K562 (cell line): ENCODE results near the gene RCN2. TPM values are rescaled to one million over a fixed set of nuclear protein-coding genes. Genes with fewer than 3 reads are reported as not detected.

ENCODE experiments used
- ATF7 ChIP-seq: fragments of 450-650 bp; IDR thresholded peaks from 2 replicates; pipeline ENCODE4 v1.7.1; 2014; ENCODE audit warnings: mild to moderate bottlenecking, moderate library complexity
- FOXM1 ChIP-seq, 2 experiments: fragments of 450-650 bp in 1 of 2; sonication (generic) in 1 of 2; formaldehyde crosslinking in 1 of 2; IDR thresholded peaks; 2 replicates each; pipeline versions ENCODE4 v1.6.1 to v1.9.0; 2017 to 2022; ENCODE audit warnings: low read depth in 2 of 2, mild to moderate bottlenecking in 2 of 2, missing genetic modification reagents in 1 of 2, moderate library complexity in 1 of 2
- GABPB1 ChIP-seq: sonication (generic); formaldehyde crosslinking; IDR thresholded peaks from 2 replicates; pipeline ENCODE4 v1.8.0; 2022; ENCODE audit warnings: mild to moderate bottlenecking, missing genetic modification reagents
- GATAD2A ChIP-seq: fragments of 450-650 bp; IDR thresholded peaks from 2 replicates; pipeline ENCODE4 v1.6.1; 2017
- ILK ChIP-seq: fragments of 450-650 bp; IDR thresholded peaks from 2 replicates; pipeline ENCODE4 v1.6.1; 2016; ENCODE audit warnings: missing genetic modification characterization, low read depth, mild to moderate bottlenecking, missing compliant biosample characterization, moderate library complexity, borderline replicate concordance
- MGA ChIP-seq: fragments of 450-650 bp; IDR thresholded peaks from 2 replicates; pipeline ENCODE4 v1.6.1; 2016; ENCODE audit warnings: mild to moderate bottlenecking, moderate library complexity
- PHF21A ChIP-seq: fragments of 450-650 bp; IDR thresholded peaks from 2 replicates; pipeline ENCODE4 v1.6.1; 2017; ENCODE audit warnings: low read depth, borderline replicate concordance
- PHF8 ChIP-seq: fragments of 200-600 bp; sonication (generic); IDR thresholded peaks from 2 replicates; pipeline ENCODE4 v1.6.1; 2012; ENCODE audit warnings: mixed run types, mild to moderate bottlenecking, inconsistent platforms, low read length, moderate library complexity, borderline replicate concordance
- POLR2A ChIP-seq: fragments of 450-650 bp; conservative IDR thresholded peaks from 2 replicates; pipeline ENCODE4 v1.6.1; 2016
- POLR2B ChIP-seq: fragments of 450-650 bp; IDR thresholded peaks from 2 replicates; pipeline ENCODE4 v1.6.1; 2018; ENCODE audit warnings: low read depth; ENCODE audit not compliant: partially characterized antibody
- POLR3G ChIP-seq: IDR thresholded peaks from 2 replicates; pipeline ENCODE4 v1.6.1; 2011; ENCODE audit not compliant: insufficient read length, insufficient replicate concordance; ENCODE audit errors: extremely low read depth
- RAD21 ChIP-seq, 2 experiments: fragments of 250-450 bp in 1 of 2; fragments of 450-650 bp in 1 of 2; sonication (Bioruptor Pico) in 1 of 2; formaldehyde crosslinking in 1 of 2; IDR thresholded peaks in 1 of 2; conservative IDR thresholded peaks in 1 of 2; 2 replicates each; pipeline versions ENCODE4 v1.4.0 to v1.8.0; 2020 to 2022; ENCODE audit warnings: mild to moderate bottlenecking in 2 of 2, moderate library complexity in 1 of 2
- SAP30 ChIP-seq: fragments of 200-600 bp; sonication (generic); IDR thresholded peaks from 2 replicates; pipeline ENCODE4 v1.6.1; 2012; ENCODE audit warnings: borderline replicate concordance, low read depth, mild to moderate bottlenecking, moderate library complexity, low read length, control low read depth, inconsistent platforms; ENCODE audit not compliant: insufficient read depth, poor library complexity, severe bottlenecking
- ZBTB9 ChIP-seq: fragments of 450-650 bp; formaldehyde crosslinking; IDR thresholded peaks from 2 replicates; pipeline ENCODE4 v1.4.0; 2020; ENCODE audit warnings: mild to moderate bottlenecking, moderate library complexity
- polyA plus RNA-seq, 8 experiments: library from polyadenylated mRNA; depleted of rRNA in 4 of 8; stranded (reverse) in 5 of 8; unstranded in 3 of 8; fragments of >200 nt; fragmentation: Nextera tagmentation in 2 of 8; fragmentation: Illumina TruSeq in 1 of 8; extraction: Ambion mirVana in 2 of 8; extraction: Trizol in 1 of 8; gene quantifications; 2 replicates each; pipeline versions ENCODE4 v1.2.1 to v1.2.3, GENCODE V29; 2011 to 2014; ENCODE audit warnings: inconsistent platforms in 1 of 8, missing spikeins in 1 of 8
- total RNA-seq, 7 experiments: library from RNA; depleted of rRNA in 6 of 7; stranded (reverse); fragments of >200 nt in 6 of 7; fragmentation: Illumina TruSeq in 2 of 7; extraction: Trizol in 2 of 7; gene quantifications; 2 replicates each; pipeline versions ENCODE4 v1.2.1 to v1.2.3, GENCODE V29; 2011 to 2021; ENCODE audit warnings: low replicate concordance in 1 of 7

Gene RCN2
- total and polyA plus RNA-seq, 9 of the 15 experiments (the other 6 are each of a cell fraction or from before 2014, with no cell fraction given) = 20.9 to 63.6 (median 52.8) TPM

- peak; percentile 99 for TF ChIP-seq MGA
- TF ChIP-seq SAP30 = no peak
- no peak for TF ChIP-seq POLR3G
- peak; percentile 62; the same call in 1 of the 2 replicates for TF ChIP-seq GABPB1
- no peak for TF ChIP-seq ILK
- peak; percentile 76; the same call in 1 of the 2 replicates for TF ChIP-seq PHF8
- TF ChIP-seq RAD21 (CRISPR knock-in tag; conservative IDR thresholded peaks at IDR 0.05 in 1 of 2, IDR thresholded peaks at IDR 0.05 in 1 of 2) = no peak
- no peak for TF ChIP-seq FOXM1 (IDR thresholded peaks at IDR 0.05; ENCODE audit: low read depth)
- TF ChIP-seq FOXM1 (CRISPR knock-in tag; IDR thresholded peaks at IDR 0.05; ENCODE audit: low read depth) = no peak
- no peak for TF ChIP-seq ZBTB9 (CRISPR knock-in tag)
- TF ChIP-seq POLR2A = peak; percentile 72
- peak; percentile 22; the same call in 1 of the 2 replicates for TF ChIP-seq ATF7
- peak; percentile 90 for TF ChIP-seq PHF21A
- TF ChIP-seq POLR2B = peak; percentile 40
- TF ChIP-seq GATAD2A = no peak
Observed at GRCh38 chr15:76905013-76905839, 26.3 kb upstream of the RCN2 start, which contains the start of gene SCAPER (continued).
